Astrocyte (in vitro differentiated cells and primary cell): ENCODE results near the gene CDH26.

Experiments
- CTCF ChIP-seq: IDR thresholded peaks from 2 replicates; pipeline ENCODE4 v1.5.1; 2011; ENCODE audit warnings: low read depth, mild to moderate bottlenecking, inconsistent platforms, low read length, moderate library complexity; ENCODE audit not compliant: insufficient read depth
- EZH2 ChIP-seq: IDR thresholded peaks from 2 replicates; pipeline ENCODE4 v1.6.1; 2012; ENCODE audit warnings: mild to moderate bottlenecking, low read length, inconsistent platforms; ENCODE audit not compliant: insufficient read depth

GRCh38 chr20:59976156-59976782 lies 18.0 kb downstream of the CDH26 start:
- TF ChIP-seq CTCF (no peak), EZH2 (no peak)
